HL-60 (cell line): ENCODE measurements around the gene ANKRD63.

ENCODE experiments used
- DNase-seq, 2 experiments: peaks; one replicate each; pipeline ENCODE4 v3.0.0-alpha.2; 2010 to 2020; ENCODE audit warnings: low read depth in 1 of 2, low spot score in 1 of 2
- H3K27ac ChIP-seq: fragments of 250-450 bp; sonication (Bioruptor Pico); replicated peaks from 2 replicates; pipeline ENCODE4 v1.5.1; 2020; ENCODE audit warnings: mild to moderate bottlenecking, moderate library complexity
- H3K27me3 ChIP-seq: fragments of 250-450 bp; sonication (Bioruptor Pico); 2 replicates; pipeline ENCODE4 v1.5.1; 2021; ENCODE audit warnings: mild to moderate bottlenecking, moderate library complexity; ENCODE audit not compliant: insufficient read depth, poor library complexity, severe bottlenecking
- H3K4me3 ChIP-seq: replicated peaks from 2 replicates; pipeline ENCODE4 v1.5.1; 2011; ENCODE audit warnings: mild to moderate bottlenecking, control low read depth, low read length; ENCODE audit not compliant: insufficient read depth
- GABPA ChIP-seq: IDR thresholded peaks from 2 replicates; pipeline ENCODE4 v1.6.1; 2012; ENCODE audit warnings: low read depth
- POLR2AphosphoS5 ChIP-seq: IDR thresholded peaks from 2 replicates; pipeline ENCODE4 v1.6.1; 2012; ENCODE audit warnings: low read depth
- SPI1 ChIP-seq: IDR thresholded peaks from 2 replicates; pipeline ENCODE4 v1.6.1; 2012; ENCODE audit warnings: low read depth, mild to moderate bottlenecking, borderline replicate concordance
- TF ChIP-seq, protein P1 (sequence below): IDR thresholded peaks from one replicate; pipeline ENCODE4 v1.5.1; 2011; ENCODE audit warnings: low read length, control low read depth, inconsistent platforms; ENCODE audit not compliant: insufficient read depth
- TF ChIP-seq, protein P2 (sequence below): IDR thresholded peaks from 2 replicates; pipeline ENCODE4 v1.6.1; 2012; ENCODE audit warnings: low read depth; ENCODE audit not compliant: insufficient replicate concordance

Gene ANKRD63

DNA sequence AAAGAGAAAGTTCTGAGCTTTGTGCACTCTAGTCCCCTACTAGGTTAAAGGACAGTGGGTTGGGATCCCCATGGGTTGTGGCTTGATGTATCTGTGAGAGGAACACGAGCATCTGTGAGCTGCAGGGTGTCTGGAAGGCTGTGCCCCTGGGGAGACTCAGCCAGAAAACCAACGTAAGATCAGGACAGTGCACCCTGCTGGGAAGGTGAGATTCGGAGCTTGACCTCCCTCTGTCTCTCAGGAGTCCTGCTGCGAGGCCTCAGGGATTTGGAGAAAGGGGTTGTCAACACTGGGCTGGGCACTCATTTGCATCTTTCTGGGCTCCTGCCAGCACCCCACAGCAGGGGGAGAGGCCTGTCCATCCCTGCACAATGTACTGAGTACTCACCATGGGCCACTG, 15.2 kb downstream of the ANKRD63 start:
- TF ChIP-seq, protein P1, sequence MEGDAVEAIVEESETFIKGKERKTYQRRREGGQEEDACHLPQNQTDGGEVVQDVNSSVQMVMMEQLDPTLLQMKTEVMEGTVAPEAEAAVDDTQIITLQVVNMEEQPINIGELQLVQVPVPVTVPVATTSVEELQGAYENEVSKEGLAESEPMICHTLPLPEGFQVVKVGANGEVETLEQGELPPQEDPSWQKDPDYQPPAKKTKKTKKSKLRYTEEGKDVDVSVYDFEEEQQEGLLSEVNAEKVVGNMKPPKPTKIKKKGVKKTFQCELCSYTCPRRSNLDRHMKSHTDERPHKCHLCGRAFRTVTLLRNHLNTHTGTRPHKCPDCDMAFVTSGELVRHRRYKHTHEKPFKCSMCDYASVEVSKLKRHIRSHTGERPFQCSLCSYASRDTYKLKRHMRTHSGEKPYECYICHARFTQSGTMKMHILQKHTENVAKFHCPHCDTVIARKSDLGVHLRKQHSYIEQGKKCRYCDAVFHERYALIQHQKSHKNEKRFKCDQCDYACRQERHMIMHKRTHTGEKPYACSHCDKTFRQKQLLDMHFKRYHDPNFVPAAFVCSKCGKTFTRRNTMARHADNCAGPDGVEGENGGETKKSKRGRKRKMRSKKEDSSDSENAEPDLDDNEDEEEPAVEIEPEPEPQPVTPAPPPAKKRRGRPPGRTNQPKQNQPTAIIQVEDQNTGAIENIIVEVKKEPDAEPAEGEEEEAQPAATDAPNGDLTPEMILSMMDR, result no peak
- TF ChIP-seq GABPA, result no peak
- TF ChIP-seq SPI1, result no peak
- no peak for TF ChIP-seq POLR2AphosphoS5
- TF ChIP-seq, protein P2, sequence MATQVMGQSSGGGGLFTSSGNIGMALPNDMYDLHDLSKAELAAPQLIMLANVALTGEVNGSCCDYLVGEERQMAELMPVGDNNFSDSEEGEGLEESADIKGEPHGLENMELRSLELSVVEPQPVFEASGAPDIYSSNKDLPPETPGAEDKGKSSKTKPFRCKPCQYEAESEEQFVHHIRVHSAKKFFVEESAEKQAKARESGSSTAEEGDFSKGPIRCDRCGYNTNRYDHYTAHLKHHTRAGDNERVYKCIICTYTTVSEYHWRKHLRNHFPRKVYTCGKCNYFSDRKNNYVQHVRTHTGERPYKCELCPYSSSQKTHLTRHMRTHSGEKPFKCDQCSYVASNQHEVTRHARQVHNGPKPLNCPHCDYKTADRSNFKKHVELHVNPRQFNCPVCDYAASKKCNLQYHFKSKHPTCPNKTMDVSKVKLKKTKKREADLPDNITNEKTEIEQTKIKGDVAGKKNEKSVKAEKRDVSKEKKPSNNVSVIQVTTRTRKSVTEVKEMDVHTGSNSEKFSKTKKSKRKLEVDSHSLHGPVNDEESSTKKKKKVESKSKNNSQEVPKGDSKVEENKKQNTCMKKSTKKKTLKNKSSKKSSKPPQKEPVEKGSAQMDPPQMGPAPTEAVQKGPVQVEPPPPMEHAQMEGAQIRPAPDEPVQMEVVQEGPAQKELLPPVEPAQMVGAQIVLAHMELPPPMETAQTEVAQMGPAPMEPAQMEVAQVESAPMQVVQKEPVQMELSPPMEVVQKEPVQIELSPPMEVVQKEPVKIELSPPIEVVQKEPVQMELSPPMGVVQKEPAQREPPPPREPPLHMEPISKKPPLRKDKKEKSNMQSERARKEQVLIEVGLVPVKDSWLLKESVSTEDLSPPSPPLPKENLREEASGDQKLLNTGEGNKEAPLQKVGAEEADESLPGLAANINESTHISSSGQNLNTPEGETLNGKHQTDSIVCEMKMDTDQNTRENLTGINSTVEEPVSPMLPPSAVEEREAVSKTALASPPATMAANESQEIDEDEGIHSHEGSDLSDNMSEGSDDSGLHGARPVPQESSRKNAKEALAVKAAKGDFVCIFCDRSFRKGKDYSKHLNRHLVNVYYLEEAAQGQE, result no peak
- Histone ChIP-seq H3K27me3 (no peaks in the 10 kb centered on the region), H3K4me3 (no peak overlapping the region), H3K27ac (no peak overlapping the region)
- DNase-seq, result no peak

DNA sequence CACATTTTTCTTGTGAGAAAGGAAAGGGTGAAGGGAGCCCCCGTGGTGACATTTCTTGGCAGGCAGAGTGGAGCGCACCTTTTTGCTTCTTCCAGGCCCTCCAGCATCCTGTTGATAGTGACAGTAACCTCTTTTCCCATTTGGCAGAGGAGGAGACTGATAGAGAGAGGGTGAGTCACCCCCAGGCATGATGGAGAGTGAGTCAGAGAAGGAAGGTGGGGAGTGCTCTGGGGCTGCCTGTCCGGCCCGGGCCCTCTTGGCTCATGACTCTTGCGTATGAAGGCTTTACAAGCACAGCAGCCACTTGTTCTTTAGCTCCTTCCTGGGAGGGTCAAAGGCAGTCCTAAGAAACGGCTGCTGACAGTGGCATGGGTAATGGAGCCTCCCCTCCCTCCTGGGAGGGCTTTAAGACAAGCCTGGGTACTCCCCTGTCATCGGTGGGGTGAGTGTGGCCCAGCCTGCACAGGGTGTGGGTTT, 16.0 kb downstream of the ANKRD63 start:
- TF ChIP-seq, protein P1, result no peak
- TF ChIP-seq, protein P2, result no peak
- TF ChIP-seq POLR2AphosphoS5 (no peak), GABPA (no peak), SPI1 (no peak)
- H3K4me3 ChIP-seq, result no peak overlapping the region
- no peaks in the 10 kb centered on the region for H3K27me3 ChIP-seq
- no peak overlapping the region for H3K27ac ChIP-seq
- no peak for DNase-seq

DNA sequence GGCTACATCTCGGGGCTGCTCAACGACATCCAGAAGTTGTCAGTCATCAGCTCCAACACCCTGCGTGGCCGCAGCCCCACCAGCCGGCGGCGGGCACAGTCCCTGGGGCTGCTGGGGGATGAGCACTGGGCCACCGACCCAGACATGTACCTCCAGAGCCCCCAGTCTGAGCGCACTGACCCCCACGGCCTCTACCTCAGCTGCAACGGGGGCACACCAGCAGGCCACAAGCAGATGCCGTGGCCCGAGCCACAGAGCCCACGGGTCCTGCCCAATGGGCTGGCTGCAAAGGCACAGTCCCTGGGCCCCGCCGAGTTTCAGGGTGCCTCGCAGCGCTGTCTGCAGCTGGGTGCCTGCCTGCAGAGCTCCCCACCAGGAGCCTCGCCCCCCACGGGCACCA, 17.0 kb downstream of the ANKRD63 start:
- TF ChIP-seq SPI1, result no peak
- no peak for TF ChIP-seq GABPA
- TF ChIP-seq, protein P2, result no peak
- no peak for TF ChIP-seq POLR2AphosphoS5
- TF ChIP-seq, protein P1, result no peak
- Histone ChIP-seq H3K4me3 (no peak overlapping the region), H3K27me3 (no peaks in the 10 kb centered on the region), H3K27ac (no peak overlapping the region)
- no peak for DNase-seq
